HepG2 (cell line): ENCODE data around the gene HMGCR. TPM values are rescaled to one million over a fixed set of nuclear protein-coding genes. Genes with fewer than 3 reads are reported as not detected.

Experiments
- ARNTL ChIP-seq: sonication (generic); formaldehyde crosslinking; IDR thresholded peaks from 2 replicates; pipeline ENCODE4 v1.4.0; 2020; ENCODE audit warnings: mild to moderate bottlenecking, missing genetic modification reagents
- HMG20B ChIP-seq: conservative IDR thresholded peaks from 2 replicates; pipeline ENCODE4 v1.6.1; 2016; ENCODE audit warnings: missing genetic modification reagents, missing compliant biosample characterization
- HMGXB4 ChIP-seq, 2 experiments: sonication (generic) in 1 of 2; formaldehyde crosslinking in 1 of 2; IDR thresholded peaks; 2 replicates each; pipeline versions ENCODE4 v1.4.0 to v1.6.1; 2018 to 2020; ENCODE audit warnings: missing genetic modification reagents in 2 of 2, borderline replicate concordance in 1 of 2, low read depth in 1 of 2, mild to moderate bottlenecking in 1 of 2, missing biosample characterization in 1 of 2
- NONO ChIP-seq, 2 experiments: fragments of 450-650 bp in 1 of 2; sonication (generic) in 1 of 2; formaldehyde crosslinking in 1 of 2; IDR thresholded peaks in 1 of 2; conservative IDR thresholded peaks in 1 of 2; 2 replicates each; pipeline versions ENCODE4 v1.6.1 to v1.8.0; 2017 to 2022; ENCODE audit warnings: mild to moderate bottlenecking in 1 of 2, missing genetic modification reagents in 1 of 2, moderate library complexity in 1 of 2
- PHB2 ChIP-seq: fragments of 450-650 bp; IDR thresholded peaks from 2 replicates; pipeline ENCODE4 v1.6.1; 2018; ENCODE audit not compliant: partially characterized antibody
- POLR2AphosphoS5 ChIP-seq: IDR thresholded peaks from 2 replicates; pipeline ENCODE4 v1.6.1; 2012; ENCODE audit warnings: low read depth, low read length
- RAD51 ChIP-seq: fragments of 450-650 bp; IDR thresholded peaks from 2 replicates; pipeline ENCODE4 v1.6.1; 2016; ENCODE audit warnings: borderline replicate concordance
- RNF219 ChIP-seq: sonication (generic); formaldehyde crosslinking; IDR thresholded peaks from 2 replicates; pipeline ENCODE4 v1.5.0; 2020; ENCODE audit warnings: mild to moderate bottlenecking, missing genetic modification reagents
- SMAD9 ChIP-seq: sonication (generic); formaldehyde crosslinking; IDR thresholded peaks from 2 replicates; pipeline ENCODE4 v1.5.1; 2020; ENCODE audit warnings: mild to moderate bottlenecking, missing genetic modification reagents
- STAT5B ChIP-seq: sonication (generic); formaldehyde crosslinking; IDR thresholded peaks from 2 replicates; pipeline ENCODE4 v1.4.0; 2020; ENCODE audit warnings: missing genetic modification reagents
- ZBTB25 ChIP-seq: IDR thresholded peaks from 2 replicates; pipeline ENCODE4 v1.6.1; 2018; ENCODE audit warnings: missing genetic modification reagents
- ZHX2 ChIP-seq, 2 experiments: sonication (generic) in 1 of 2; formaldehyde crosslinking in 1 of 2; IDR thresholded peaks; 2 replicates each; pipeline versions ENCODE4 v1.6.1 to v1.9.0; 2014 to 2022; ENCODE audit warnings: antibody characterized with exemption in 1 of 2, borderline replicate concordance in 1 of 2, inconsistent platforms in 1 of 2, low read depth in 1 of 2, missing genetic modification reagents in 1 of 2
- ZMYM3 ChIP-seq: sonication (generic); formaldehyde crosslinking; IDR thresholded peaks from 2 replicates; pipeline ENCODE4 v1.5.1; 2020; ENCODE audit warnings: mild to moderate bottlenecking, missing genetic modification reagents
- ZNF800 ChIP-seq: sonication (generic); formaldehyde crosslinking; IDR thresholded peaks from 2 replicates; pipeline ENCODE4 v1.4.0; 2020; ENCODE audit warnings: missing genetic modification reagents
- polyA plus RNA-seq, 8 experiments: library from polyadenylated mRNA; depleted of rRNA in 3 of 8; stranded (reverse) in 7 of 8; unstranded in 1 of 8; fragments of >200 nt; fragmentation: Illumina TruSeq in 4 of 8; extraction: Trizol in 4 of 8; gene quantifications; 2 replicates each; pipeline versions ENCODE4 v1.2.1 to v1.2.3, GENCODE V29; 2011 to 2016; ENCODE audit warnings: low read depth in 4 of 8, missing spikeins in 1 of 8, mixed read lengths in 1 of 8; ENCODE audit not compliant: insufficient read depth in 1 of 8
- total RNA-seq, 5 experiments: library from RNA; depleted of rRNA; stranded (reverse); fragments of >200 nt; fragmentation: Illumina TruSeq; extraction: Trizol; gene quantifications; 2 replicates each; pipeline ENCODE4 v1.2.3, GENCODE V29; 2016; ENCODE audit warnings: low read depth in 1 of 5

HMGCR gene
- total and polyA plus RNA-seq, 2 of the 13 experiments (the other 11 are each of a cell fraction or from before 2014, with no cell fraction given) = 43.0 to 144 TPM

- TF ChIP-seq ZBTB25 (CRISPR knock-in tag) (0 out of 2 replicates have a peak, but pooled peaks have one; percentile 20), RNF219 (CRISPR knock-in tag) (no peak), ZHX2 (IDR thresholded peaks at IDR 0.05; ENCODE audit: low read depth) (peak; percentile 70; the same call in 1 of the 2 replicates), ZHX2 (CRISPR knock-in tag; IDR thresholded peaks at IDR 0.05; ENCODE audit: borderline replicate concordance) (peak; percentile 28; the same call in 1 of the 2 replicates), HMG20B (CRISPR knock-in tag) (peak; percentile 77), RAD51 (no peak), STAT5B (CRISPR knock-in tag) (no peak), POLR2AphosphoS5 (peak; percentile 96), ARNTL (CRISPR knock-in tag) (peak; percentile 97), ZNF800 (CRISPR knock-in tag) (no peak), PHB2 (no peak), ZMYM3 (CRISPR knock-in tag) (peak; percentile 22; the same call in 1 of the 2 replicates), NONO (IDR thresholded peaks at IDR 0.05) (no peak), NONO (CRISPR knock-in tag; conservative IDR thresholded peaks at IDR 0.05) (peak; percentile 96), HMGXB4 (CRISPR knock-in tag; IDR thresholded peaks at IDR 0.05; ENCODE audit: borderline replicate concordance in 1 of 2, low read depth in 1 of 2) (peak; percentile 87 to 93), SMAD9 (CRISPR knock-in tag) (no peak)
Observed at GRCh38 chr5:75336615-75337336, at the start of gene HMGCR (continued).
